ENCODE results near the gene ADCY10. TPM values are rescaled to one million over a fixed set of nuclear protein-coding genes. Genes with fewer than 3 reads are reported as not detected.
"Not testable (repeated sequence)": the region's sequence is repeated elsewhere in the genome, so short reads cannot be mapped to it uniquely, and the experiment has no call there.

The ADCY10 gene
- total RNA-seq, 2 donors from 2014 or later: 0.05 to 1.4 TPM

GRCh38 chr1:167864392-167865032 lies 49.4 kb downstream of the ADCY10 start:
- no peaks in the 10 kb centered on the region for H3K9me3 ChIP-seq
- H3K27ac ChIP-seq: no peak overlapping the region
- WGBS: 71% methylated on average over 6 of the region's 6 CpGs
- TF ChIP-seq, protein P1, sequence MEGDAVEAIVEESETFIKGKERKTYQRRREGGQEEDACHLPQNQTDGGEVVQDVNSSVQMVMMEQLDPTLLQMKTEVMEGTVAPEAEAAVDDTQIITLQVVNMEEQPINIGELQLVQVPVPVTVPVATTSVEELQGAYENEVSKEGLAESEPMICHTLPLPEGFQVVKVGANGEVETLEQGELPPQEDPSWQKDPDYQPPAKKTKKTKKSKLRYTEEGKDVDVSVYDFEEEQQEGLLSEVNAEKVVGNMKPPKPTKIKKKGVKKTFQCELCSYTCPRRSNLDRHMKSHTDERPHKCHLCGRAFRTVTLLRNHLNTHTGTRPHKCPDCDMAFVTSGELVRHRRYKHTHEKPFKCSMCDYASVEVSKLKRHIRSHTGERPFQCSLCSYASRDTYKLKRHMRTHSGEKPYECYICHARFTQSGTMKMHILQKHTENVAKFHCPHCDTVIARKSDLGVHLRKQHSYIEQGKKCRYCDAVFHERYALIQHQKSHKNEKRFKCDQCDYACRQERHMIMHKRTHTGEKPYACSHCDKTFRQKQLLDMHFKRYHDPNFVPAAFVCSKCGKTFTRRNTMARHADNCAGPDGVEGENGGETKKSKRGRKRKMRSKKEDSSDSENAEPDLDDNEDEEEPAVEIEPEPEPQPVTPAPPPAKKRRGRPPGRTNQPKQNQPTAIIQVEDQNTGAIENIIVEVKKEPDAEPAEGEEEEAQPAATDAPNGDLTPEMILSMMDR (IDR thresholded peaks at IDR 0.05): no peak
- TF ChIP-seq POLR2A (IDR thresholded peaks at IDR 0.05) (no peak), POLR2AphosphoS5 (IDR thresholded peaks at IDR 0.05) (no peak)
- no peaks in the 10 kb centered on the region for H3K4me1 ChIP-seq (replicated peaks)
- no peaks in the 10 kb centered on the region for H3K36me3 ChIP-seq
- DNase-seq (ENCODE audit: low spot score): no peak
- no peaks in the 10 kb centered on the region for H3K27me3 ChIP-seq (replicated peaks; ENCODE audit: insufficient read depth)
- H3K4me3 ChIP-seq: no peak overlapping the region
- intact Hi-C loops (cut with DNase I): no loop called here

DNA sequence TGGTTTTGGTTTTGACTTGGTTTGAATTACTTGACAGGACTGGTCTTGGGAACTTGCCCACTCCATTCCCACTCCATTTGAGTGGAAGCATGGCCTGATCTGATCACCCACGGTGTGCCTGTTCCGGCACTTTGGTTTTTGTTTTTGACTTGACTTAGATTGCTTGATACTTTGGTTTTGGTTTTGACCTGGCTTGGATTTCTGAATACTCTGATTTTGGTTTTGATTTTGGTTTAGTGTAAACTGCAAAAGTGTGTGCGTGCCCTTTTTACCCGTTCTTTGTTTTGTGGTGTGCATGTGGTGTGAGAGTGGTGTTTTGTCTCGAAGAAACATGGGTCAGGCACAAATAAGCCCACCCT lies 50.0 kb downstream of the ADCY10 start:
- H3K36me3 ChIP-seq: no peaks in the 10 kb centered on the region
- no peaks in the 10 kb centered on the region for H3K4me1 ChIP-seq (replicated peaks)
- 97% methylated on average over 5 of the region's 5 CpGs for WGBS
- no peaks in the 10 kb centered on the region for H3K9me3 ChIP-seq
- TF ChIP-seq POLR2A (IDR thresholded peaks at IDR 0.05) (no peak), POLR2AphosphoS5 (IDR thresholded peaks at IDR 0.05) (no peak)
- TF ChIP-seq, protein P1 (IDR thresholded peaks at IDR 0.05): no peak
- intact Hi-C loops (cut with DNase I): no loop called here
- DNase-seq (ENCODE audit: low spot score): no peak
- no peak overlapping the region for H3K4me3 ChIP-seq
- H3K27ac ChIP-seq: no peak overlapping the region
- H3K27me3 ChIP-seq (replicated peaks; ENCODE audit: insufficient read depth): no peaks in the 10 kb centered on the region

DNA sequence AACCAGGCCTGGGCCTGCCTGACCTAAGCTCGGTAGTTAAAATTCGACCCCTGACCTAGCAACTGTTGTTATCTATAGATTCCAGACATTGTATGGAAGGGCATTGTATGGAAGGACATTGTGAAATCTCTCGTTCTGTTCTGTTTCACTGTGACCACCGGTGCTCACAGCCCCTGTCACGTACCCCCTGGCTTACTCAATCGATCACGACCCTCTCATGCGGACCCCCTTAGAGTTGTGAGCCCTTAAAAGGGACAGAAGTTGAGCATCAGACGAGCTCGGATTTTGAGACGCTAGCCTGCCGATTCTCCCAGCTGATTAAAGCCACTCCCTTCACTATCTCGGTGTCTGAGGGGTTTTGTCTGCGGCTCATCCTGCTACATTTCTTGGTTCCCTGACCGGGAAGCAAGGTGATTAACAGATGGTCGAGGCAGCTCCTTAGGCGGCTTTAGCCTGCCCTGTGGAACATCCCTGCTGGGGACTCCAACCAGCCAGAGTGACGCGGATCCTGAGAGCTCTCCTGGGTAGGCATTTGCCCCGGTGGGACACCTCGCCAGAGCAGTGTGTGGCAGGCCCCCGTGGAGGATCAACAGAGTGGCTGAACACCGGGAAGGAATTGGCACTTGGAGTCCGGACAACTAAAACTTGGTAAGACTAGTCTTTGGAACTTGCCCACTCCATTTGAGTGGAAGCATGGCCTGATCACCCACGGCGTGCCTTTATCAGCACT lies 50.6 kb downstream of the ADCY10 start:
- 90% methylated on average over 26 of the region's 26 CpGs for WGBS

DNA sequence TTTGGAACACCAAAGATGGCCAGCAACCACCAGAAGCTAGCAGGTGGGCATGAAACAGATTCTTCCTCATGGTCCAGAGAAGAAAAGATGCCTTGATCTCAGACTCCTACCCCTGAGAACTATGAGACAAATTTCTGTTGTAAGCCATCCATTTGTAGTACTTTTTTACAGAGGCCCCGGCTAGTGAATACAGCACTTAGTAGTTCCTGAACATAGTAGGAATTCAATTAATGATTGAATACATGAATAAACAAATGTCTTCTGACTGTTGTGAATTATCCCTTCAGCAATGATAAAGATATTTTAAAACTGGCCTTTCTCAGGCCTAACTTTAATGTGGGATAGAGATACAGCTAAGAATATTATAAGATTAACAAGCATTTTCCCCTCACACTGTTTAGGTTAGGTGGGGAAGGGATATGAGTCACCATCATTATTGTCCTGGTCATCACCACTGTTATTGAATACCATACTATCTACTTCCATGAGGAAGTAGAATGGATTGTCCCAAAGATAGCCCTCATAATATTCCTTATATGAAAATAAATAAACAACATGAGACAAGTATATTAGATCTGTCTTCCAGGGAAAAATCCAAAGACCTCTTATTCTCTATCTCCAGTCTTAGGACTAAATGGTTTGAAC lies 51.4 kb downstream of the ADCY10 start:
- WGBS: 100% methylated on average over 1 of the region's 1 CpG
- H3K9me3 ChIP-seq: no peaks in the 10 kb centered on the region
- DNase-seq (ENCODE audit: low spot score): no peak
- H3K4me1 ChIP-seq (replicated peaks): no peaks in the 10 kb centered on the region
- no peak for TF ChIP-seq POLR2A (IDR thresholded peaks at IDR 0.05)
- TF ChIP-seq POLR2AphosphoS5 (IDR thresholded peaks at IDR 0.05): no peak
- TF ChIP-seq, protein P1 (IDR thresholded peaks at IDR 0.05): no peak
- H3K4me3 ChIP-seq: no peak overlapping the region
- H3K27ac ChIP-seq: no peak overlapping the region
- no peaks in the 10 kb centered on the region for H3K36me3 ChIP-seq
- intact Hi-C loops (cut with DNase I): no loop called here
- no peaks in the 10 kb centered on the region for H3K27me3 ChIP-seq (replicated peaks; ENCODE audit: insufficient read depth)

More for the DNA sequence above, 50.6 kb downstream of the ADCY10 start:
- H3K4me3 ChIP-seq; H3K4me1 ChIP-seq (replicated peaks); H3K36me3 ChIP-seq; DNase-seq (ENCODE audit: low spot score); H3K27ac ChIP-seq; H3K27me3 ChIP-seq (replicated peaks; ENCODE audit: insufficient read depth); intact Hi-C loops (cut with DNase I); H3K9me3 ChIP-seq: not testable (repeated sequence)

- Histone ChIP-seq H3K27me3 (replicated peaks; ENCODE audit: insufficient read depth) (no peaks in the 10 kb centered on the region), H3K27ac (no peak overlapping the region), H3K4me3 (no peak overlapping the region), H3K9me3 (no peaks in the 10 kb centered on the region), H3K4me1 (replicated peaks) (no peaks in the 10 kb centered on the region), H3K36me3 (no peaks in the 10 kb centered on the region)
- DNase-seq (ENCODE audit: low spot score): no peak
- WGBS: 84% methylated on average over 8 of the region's 8 CpGs
- no peak for TF ChIP-seq POLR2AphosphoS5 (IDR thresholded peaks at IDR 0.05)
- TF ChIP-seq, protein P1 (IDR thresholded peaks at IDR 0.05): no peak
- no peak for TF ChIP-seq POLR2A (IDR thresholded peaks at IDR 0.05)
- intact Hi-C loops (cut with DNase I): no loop called here
Observed at GRCh38 chr1:167861664-167862381, 52.1 kb downstream of the ADCY10 start.
